HAP-1 (cell line): ENCODE data around the gene OSM.

Experiments
- DNase-seq, 2 experiments: peaks; one replicate each; pipeline ENCODE4 v3.0.0-alpha.2; 2016 to 2020; ENCODE audit warnings: low spot score in 2 of 2
- H3K27me3 ChIP-seq: fragments of 250-450 bp; sonication (Bioruptor Pico); 2 replicates; pipeline ENCODE4 v1.5.1; 2020; ENCODE audit warnings: low read depth, mild to moderate bottlenecking, moderate library complexity
- H3K36me3 ChIP-seq: fragments of 250-450 bp; sonication (Bioruptor Pico); replicated peaks from 2 replicates; pipeline ENCODE4 v1.5.1; 2020; ENCODE audit warnings: mild to moderate bottlenecking
- H3K4me1 ChIP-seq: fragments of 250-450 bp; sonication (Bioruptor Pico); 2 replicates; pipeline ENCODE4 v1.5.1; 2020; ENCODE audit warnings: mild to moderate bottlenecking
- H3K4me3 ChIP-seq: fragments of 250-450 bp; sonication (Bioruptor Pico); 2 replicates; pipeline ENCODE4 v1.5.1; 2020; ENCODE audit warnings: mild to moderate bottlenecking, moderate library complexity
- H3K9me3 ChIP-seq: fragments of 250-450 bp; sonication (Bioruptor Pico); 2 replicates; pipeline ENCODE4 v1.5.1; 2020; ENCODE audit warnings: mild to moderate bottlenecking, moderate library complexity
- in situ Hi-C: fragments of 300-500 bp; cut with MboI; formaldehyde crosslinking; loops from 3 replicates; pipeline ENCODE4 v1.14.3; 2020; ENCODE audit warnings: low sequenced_read_pairs, inconsistent platforms, mixed read lengths

The OSM gene

GRCh38 chr22:30254314-30254713, 12.3 kb downstream of the OSM start:
- in situ Hi-C loops = no loop called here
- Histone ChIP-seq H3K4me3 (no peak overlapping the region), H3K27me3 (no peaks in the 10 kb centered on the region), H3K36me3 (no peaks in the 10 kb centered on the region), H3K4me1 (peaks cover 7% of the 10 kb centered on the region; the same call in 1 of the 2 replicates), H3K9me3 (no peaks in the 10 kb centered on the region)
- no peak for DNase-seq

DNA sequence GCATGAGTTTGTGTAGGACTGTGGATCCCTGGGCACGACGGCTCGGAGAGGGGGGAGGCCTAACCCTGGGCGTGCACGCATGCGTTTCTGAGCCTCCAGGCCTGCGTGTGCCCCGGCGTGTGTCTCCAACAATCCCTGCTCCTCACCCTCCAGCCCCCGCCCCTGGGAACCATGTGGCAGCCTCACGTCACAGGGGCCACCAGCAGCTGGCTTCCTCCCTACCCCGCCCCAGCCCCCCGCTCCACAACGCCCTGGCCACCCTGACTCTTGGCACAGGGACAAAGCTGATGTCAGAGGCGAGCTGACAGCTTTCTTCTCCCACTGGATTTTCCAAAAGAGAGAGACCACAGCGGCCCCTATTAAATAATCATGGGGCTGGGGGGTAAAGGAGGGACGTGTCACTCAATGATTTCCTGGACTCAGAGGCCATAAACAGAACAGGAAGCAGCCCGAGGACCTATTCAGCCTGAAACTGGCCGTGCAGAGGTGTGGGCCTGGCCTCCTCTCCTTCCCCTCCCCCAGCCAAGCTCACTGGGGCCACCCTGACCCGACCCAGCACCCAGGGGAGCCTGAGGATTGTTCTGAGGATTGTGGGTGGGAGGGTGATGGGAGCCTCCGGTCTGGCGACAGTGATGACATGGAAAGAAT, 13.3 kb downstream of the OSM start:
- H3K27me3 ChIP-seq = no peaks in the 10 kb centered on the region
- in situ Hi-C loops = no loop called here
- no peaks in the 10 kb centered on the region for H3K9me3 ChIP-seq
- H3K4me1 ChIP-seq = peaks cover 7% of the 10 kb centered on the region; the same call in 1 of the 2 replicates
- DNase-seq = no peak
- no peaks in the 10 kb centered on the region for H3K36me3 ChIP-seq
- no peak overlapping the region for H3K4me3 ChIP-seq

DNA sequence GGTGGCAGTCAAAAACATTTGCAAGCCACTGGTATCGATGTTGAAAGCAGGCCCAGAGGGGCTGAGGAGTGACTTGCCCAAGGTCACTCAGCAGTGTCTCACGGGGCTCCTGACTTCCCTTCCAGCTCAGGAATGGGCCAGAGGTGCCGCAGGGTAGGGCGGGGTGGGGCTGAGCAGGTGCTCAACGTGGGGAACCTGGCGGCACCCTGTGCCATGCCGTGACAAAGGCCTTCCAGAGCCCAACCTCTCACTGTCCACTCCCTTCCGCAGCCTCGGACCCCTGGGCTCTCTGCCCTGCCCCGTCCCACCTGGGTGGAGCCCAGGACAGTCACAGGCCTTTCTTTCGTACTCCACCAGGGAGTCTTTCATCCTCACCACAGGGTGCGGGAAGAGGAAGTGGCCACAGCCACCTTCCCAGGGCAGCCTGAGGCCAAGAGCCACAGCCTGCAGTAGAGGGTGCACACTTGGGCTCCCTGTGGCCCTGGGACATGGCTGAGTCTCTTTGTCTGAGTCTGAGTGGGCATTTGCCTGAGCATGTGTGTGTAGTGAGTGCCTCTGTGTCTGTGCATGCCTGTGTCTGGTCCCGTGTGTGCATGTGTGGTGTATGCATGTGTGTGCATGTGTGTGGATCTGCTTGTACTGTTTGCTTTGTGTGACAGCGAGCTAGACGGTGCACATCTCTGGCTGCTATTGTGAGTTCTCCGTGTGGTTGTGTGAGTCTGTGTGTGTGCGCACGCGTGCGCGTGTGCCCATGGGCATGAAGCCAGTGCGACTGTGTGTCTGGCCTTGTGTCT, 14.0 kb downstream of the OSM start:
- H3K27me3 ChIP-seq = no peaks in the 10 kb centered on the region
- in situ Hi-C loops = no loop called here
- H3K9me3 ChIP-seq = no peaks in the 10 kb centered on the region
- H3K36me3 ChIP-seq = no peaks in the 10 kb centered on the region
- H3K4me3 ChIP-seq = no peak overlapping the region
- DNase-seq = no peak
- peaks cover 7% of the 10 kb centered on the region; the same call in 1 of the 2 replicates for H3K4me1 ChIP-seq

GRCh38 chr22:30251711-30252110, 14.9 kb downstream of the OSM start:
- in situ Hi-C loops = no loop called here
- H3K4me1 ChIP-seq = peaks cover 7% of the 10 kb centered on the region; the same call in 1 of the 2 replicates

GRCh38 chr22:30250661-30251267, 15.9 kb downstream of the OSM start:
- in situ Hi-C loops = no loop called here
- Histone ChIP-seq H3K4me1 (peaks cover 7% of the 10 kb centered on the region), H3K4me3 (no peak overlapping the region), H3K9me3 (no peaks in the 10 kb centered on the region), H3K27me3 (no peaks in the 10 kb centered on the region), H3K36me3 (no peaks in the 10 kb centered on the region)
- no peak for DNase-seq

More at GRCh38 chr22:30251711-30252110, 14.9 kb downstream of the OSM start:
- Histone ChIP-seq H3K36me3 (no peaks in the 10 kb centered on the region), H3K27me3 (no peaks in the 10 kb centered on the region), H3K4me3 (no peak overlapping the region), H3K9me3 (no peaks in the 10 kb centered on the region)
- DNase-seq = no peak

DNA sequence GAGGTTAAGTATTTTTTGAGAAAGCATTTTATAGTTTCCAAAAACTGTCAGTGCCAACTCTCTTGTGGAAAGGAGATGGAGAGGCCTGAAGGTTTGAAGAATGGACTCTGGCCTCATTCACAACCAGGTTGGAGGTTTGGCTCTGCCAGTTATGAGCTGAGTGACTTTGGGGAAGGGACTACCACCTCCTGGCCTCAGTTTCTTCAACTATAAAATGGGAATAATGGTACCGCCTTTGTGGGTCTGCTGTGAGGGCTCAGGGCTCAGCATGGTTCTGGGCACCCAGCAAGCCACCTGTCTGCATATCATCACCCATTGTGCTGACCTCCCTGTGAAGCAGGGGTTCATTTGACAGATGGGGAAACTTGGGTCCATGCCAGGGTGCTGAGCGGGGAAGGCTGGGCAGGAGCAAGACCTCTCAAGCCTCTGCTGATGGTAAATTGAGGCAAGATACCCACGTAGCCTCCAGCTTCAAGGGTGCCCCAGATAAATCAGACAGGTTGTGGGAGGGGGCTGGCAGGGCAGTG, 16.5 kb downstream of the OSM start:
- Histone ChIP-seq H3K4me1 (peaks cover 11% of the 10 kb centered on the region), H3K27me3 (no peaks in the 10 kb centered on the region), H3K36me3 (no peaks in the 10 kb centered on the region), H3K9me3 (no peaks in the 10 kb centered on the region), H3K4me3 (no peak overlapping the region)
- in situ Hi-C loops = no loop called here
- DNase-seq = no peak

DNA sequence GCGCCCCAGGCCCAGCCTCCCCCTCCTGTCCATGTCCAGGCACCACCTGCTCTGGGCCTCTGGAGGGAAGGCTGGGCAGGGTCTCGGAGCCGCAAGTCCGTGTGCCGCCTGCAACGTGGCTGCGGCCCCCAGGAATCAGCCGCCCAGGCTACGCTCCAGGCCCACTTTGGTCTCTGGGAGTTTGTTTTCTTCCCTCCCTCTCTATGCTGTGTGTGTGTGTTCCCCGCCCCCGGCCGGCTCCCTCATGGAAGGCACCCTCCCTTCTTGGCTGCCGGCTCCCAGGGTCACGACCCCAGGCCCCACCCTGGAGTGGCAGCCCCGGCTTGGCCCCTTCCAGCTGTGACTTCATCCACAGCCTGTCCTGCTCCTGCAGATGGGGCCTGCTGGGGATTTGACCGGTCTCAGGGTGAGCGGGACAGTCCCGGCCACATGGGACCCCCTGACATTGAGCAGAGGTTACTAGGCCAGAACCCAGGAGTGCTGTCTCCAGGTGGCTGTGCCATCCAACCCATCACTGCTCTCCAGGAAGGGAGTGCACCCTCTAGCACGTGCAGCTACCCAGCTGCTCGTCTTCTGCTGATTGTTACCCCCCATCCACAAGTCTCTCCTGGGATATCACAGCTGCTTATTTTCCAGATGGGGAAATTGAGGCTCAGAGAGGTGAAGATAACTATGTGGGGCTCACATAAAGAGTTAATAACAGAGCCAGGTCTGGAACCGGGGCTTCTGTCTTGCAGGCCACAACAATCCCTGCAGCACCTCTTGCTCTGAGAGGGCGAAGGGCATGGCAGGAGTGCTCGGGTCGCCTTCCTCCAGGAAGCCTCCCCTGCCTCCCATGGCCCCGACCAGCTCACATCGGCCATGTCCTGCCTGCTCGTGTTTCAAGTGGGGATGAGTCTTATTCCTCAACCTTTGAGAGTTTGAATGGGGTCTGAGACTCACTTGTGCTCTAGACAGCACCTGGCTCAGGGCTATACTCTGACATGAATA, 17.3 kb downstream of the OSM start:
- no peaks in the 10 kb centered on the region for H3K36me3 ChIP-seq
- no peak overlapping the region for H3K4me3 ChIP-seq
- in situ Hi-C loops = no loop called here
- H3K9me3 ChIP-seq = no peaks in the 10 kb centered on the region
- DNase-seq = no peak
- H3K27me3 ChIP-seq = no peaks in the 10 kb centered on the region
- H3K4me1 ChIP-seq = peaks cover 11% of the 10 kb centered on the region

GRCh38 chr22:30248484-30248883, 18.2 kb downstream of the OSM start:
- peaks cover 11% of the 10 kb centered on the region for H3K4me1 ChIP-seq

GRCh38 chr22:30247974-30248373, 18.7 kb downstream of the OSM start:
- Histone ChIP-seq H3K36me3 (no peaks in the 10 kb centered on the region), H3K27me3 (no peaks in the 10 kb centered on the region), H3K4me3 (no peak overlapping the region), H3K9me3 (no peaks in the 10 kb centered on the region), H3K4me1 (peaks cover 11% of the 10 kb centered on the region)
- DNase-seq = no peak
- in situ Hi-C loops = no loop called here

More at GRCh38 chr22:30248484-30248883, 18.2 kb downstream of the OSM start:
- Histone ChIP-seq H3K27me3 (no peaks in the 10 kb centered on the region), H3K4me3 (no peak overlapping the region), H3K36me3 (no peaks in the 10 kb centered on the region), H3K9me3 (no peaks in the 10 kb centered on the region)
- in situ Hi-C loops = no loop called here
- DNase-seq = no peak

GRCh38 chr22:30247561-30247960, 19.1 kb downstream of the OSM start:
- no peaks in the 10 kb centered on the region for H3K9me3 ChIP-seq
- H3K4me3 ChIP-seq = no peak overlapping the region
- in situ Hi-C loops = no loop called here
- H3K4me1 ChIP-seq = peaks cover 11% of the 10 kb centered on the region
- H3K27me3 ChIP-seq = no peaks in the 10 kb centered on the region
- H3K36me3 ChIP-seq = no peaks in the 10 kb centered on the region
- DNase-seq = no peak

GRCh38 chr22:30246814-30247376, 19.8 kb downstream of the OSM start:
- Histone ChIP-seq H3K4me1 (peaks cover 11% of the 10 kb centered on the region), H3K9me3 (no peaks in the 10 kb centered on the region), H3K4me3 (peak overlapping the region; percentile 36), H3K27me3 (no peaks in the 10 kb centered on the region), H3K36me3 (no peaks in the 10 kb centered on the region)
- in situ Hi-C loops = no loop called here
- DNase-seq = no peak

GRCh38 chr22:30245985-30246813, 20.5 kb downstream of the OSM start, which contains the start of gene LIF:
TSS of gene LIF (minus strand) at chr22:30246759. CDS start at chr22:30246695, 64 bp downstream.
- in situ Hi-C loops = no loop called here
- DNase-seq = peak; percentile 15 to 67
- H3K4me3 ChIP-seq = peak within 1 kb of the TSS; percentile 36
- H3K4me1 ChIP-seq = peaks cover 11% of the 10 kb centered on the region
- no peaks in the 10 kb centered on the region for H3K9me3 ChIP-seq
- no peaks in the 10 kb centered on the region for H3K36me3 ChIP-seq
- no peaks in the 10 kb centered on the region for H3K27me3 ChIP-seq
